GM23338 (cell line): ENCODE data around the gene TMEM62. TPM values are rescaled to one million over a fixed set of nuclear protein-coding genes. Genes with fewer than 3 reads are reported as not detected.

Experiments used
- ATAC-seq: fragments of 200-7000 bp; cut with Tn5 transposase; 3 replicates; pipeline ENCODE4 v1.9.1; 2020
- DNase-seq: peaks from one replicate; pipeline ENCODE4 v3.0.0-alpha.2; 2015; ENCODE audit warnings: low spot score
- H2AFZ ChIP-seq: fragments of 200-600 bp; sonication (generic); 2 replicates; pipeline ENCODE4 v1.8.0; 2016; ENCODE audit warnings: antibody characterized with exemption, mild to moderate bottlenecking, moderate library complexity
- H3F3A ChIP-seq: fragments of 200-600 bp; sonication (generic); replicated peaks from 2 replicates; pipeline ENCODE4 v1.8.0; 2017; ENCODE audit warnings: antibody characterized with exemption, mixed run types, low read depth
- H3K27ac ChIP-seq: fragments of 200-600 bp; sonication (generic); 2 replicates; pipeline ENCODE4 v1.6.1; 2016; ENCODE audit warnings: low read depth
- H3K27me3 ChIP-seq: fragments of 200-600 bp; sonication (generic); 2 replicates; pipeline ENCODE4 v1.8.0; 2016; ENCODE audit warnings: mild to moderate bottlenecking, mixed run types, moderate library complexity; ENCODE audit not compliant: insufficient read depth
- H3K36me3 ChIP-seq: fragments of 200-600 bp; sonication (generic); 2 replicates; pipeline ENCODE4 v1.8.0; 2016; ENCODE audit warnings: mild to moderate bottlenecking; ENCODE audit not compliant: insufficient read depth
- H3K4me1 ChIP-seq: fragments of 200-600 bp; sonication (generic); 2 replicates; pipeline ENCODE4 v1.8.0; 2016; ENCODE audit warnings: mild to moderate bottlenecking, moderate library complexity; ENCODE audit not compliant: insufficient read depth
- H3K4me2 ChIP-seq: fragments of 200-600 bp; sonication (generic); 2 replicates; pipeline ENCODE4 v1.7.1; 2017; ENCODE audit warnings: mixed run types
- H3K4me3 ChIP-seq: fragments of 200-600 bp; sonication (generic); 2 replicates; pipeline ENCODE4 v1.6.1; 2016; ENCODE audit warnings: mixed run types
- H3K79me2 ChIP-seq: fragments of 200-600 bp; sonication (generic); replicated peaks from 2 replicates; pipeline ENCODE4 v1.8.0; 2017; ENCODE audit warnings: mild to moderate bottlenecking; ENCODE audit not compliant: insufficient read depth
- H3K9me2 ChIP-seq: fragments of 200-600 bp; sonication (generic); 2 replicates; pipeline ENCODE4 v1.8.0; 2017; ENCODE audit not compliant: insufficient read depth
- H4K20me1 ChIP-seq: fragments of 200-600 bp; sonication (generic); replicated peaks from 2 replicates; pipeline ENCODE4 v1.8.0; 2017; ENCODE audit warnings: mild to moderate bottlenecking; ENCODE audit not compliant: insufficient read depth
- H3K27ac Mint-ChIP-seq: 2 replicates; pipeline ENCODE4 v1.8.0; 2020; ENCODE audit warnings: inconsistent platforms, mild to moderate bottlenecking, moderate library complexity, mixed read lengths
- H3K27me3 Mint-ChIP-seq: 3 replicates; pipeline ENCODE4 v1.8.0; 2022; ENCODE audit warnings: low read depth, mild to moderate bottlenecking, moderate library complexity, mixed read lengths, inconsistent platforms; ENCODE audit not compliant: insufficient read depth, poor library complexity
- H3K36me3 Mint-ChIP-seq: 3 replicates; pipeline ENCODE4 v1.8.0; 2021; ENCODE audit warnings: low read depth, mild to moderate bottlenecking, inconsistent platforms, moderate library complexity, mixed read lengths
- H3K4me1 Mint-ChIP-seq: 3 replicates; pipeline ENCODE4 v1.8.0; 2020; ENCODE audit warnings: mild to moderate bottlenecking, inconsistent platforms, mixed read lengths
- H3K4me3 Mint-ChIP-seq: 3 replicates; pipeline ENCODE4 v1.8.0; 2021; ENCODE audit warnings: moderate library complexity, mild to moderate bottlenecking, inconsistent platforms, mixed read lengths
- H3K9me3 Mint-ChIP-seq: 3 replicates; pipeline ENCODE4 v1.8.0; 2020; ENCODE audit warnings: moderate library complexity, mild to moderate bottlenecking, inconsistent platforms, mixed read lengths
- JUNB ChIP-seq: IDR thresholded peaks from one replicate; pipeline ENCODE4 v1.6.1; 2016; ENCODE audit warnings: antibody characterized with exemption; ENCODE audit not compliant: unreplicated experiment
- NANOG ChIP-seq: IDR thresholded peaks from 2 replicates; pipeline ENCODE4 v1.6.1; 2016; ENCODE audit warnings: antibody characterized with exemption, borderline replicate concordance
- STAT1 ChIP-seq: IDR thresholded peaks from one replicate; pipeline ENCODE4 v1.6.1; 2016; ENCODE audit warnings: antibody characterized with exemption; ENCODE audit not compliant: unreplicated experiment
- ZNF331 ChIP-seq: fragments of 250-450 bp; sonication (Bioruptor Pico); IDR thresholded peaks from 2 replicates; pipeline ENCODE4 v1.5.0; 2020; ENCODE audit warnings: low read depth, mild to moderate bottlenecking, moderate library complexity
- ZNF462 ChIP-seq: fragments of 250-450 bp; sonication (Bioruptor Pico); IDR thresholded peaks from 2 replicates; pipeline ENCODE4 v1.5.0; 2020; ENCODE audit warnings: mild to moderate bottlenecking, moderate library complexity
- polyA plus RNA-seq: library from polyadenylated mRNA; unstranded; fragments of >200 nt; fragmentation: Nextera tagmentation; extraction: Ambion mirVana; gene quantifications from 2 replicates; pipeline ENCODE4 v1.2.1, GENCODE V29; 2016
- total RNA-seq: library from RNA; depleted of rRNA; stranded (reverse); fragments of >200 nt; shearing (Covaris generic); gene quantifications from 2 replicates; pipeline ENCODE4 v1.2.3, GENCODE V29; 2014

TMEM62 gene
- total and polyA plus RNA-seq, 2 experiments from 2014 or later: 3.4 to 14.3 TPM

GRCh38 chr15:43094416-43095030 lies 38.9 kb upstream of the TMEM62 start (continued):
- no peak for TF ChIP-seq ZNF462
- TF ChIP-seq NANOG: no peak
- no peak for TF ChIP-seq STAT1
- TF ChIP-seq ZNF331 (CRISPR knock-in tag): no peak

- Histone ChIP-seq H2AFZ (no peak overlapping the region), H3K4me3 (no peak overlapping the region), H3K79me2 (peaks cover 82% of the 10 kb centered on the region), H3K4me2 (no peak overlapping the region), H3K36me3 (no peaks in the 10 kb centered on the region), H3K9me2 (no peaks in the 10 kb centered on the region), H4K20me1 (peaks cover 4% of the 10 kb centered on the region), H3F3A (no peaks in the 10 kb centered on the region), H3K4me1 (no peaks in the 10 kb centered on the region), H3K27ac (no peak overlapping the region), H3K27me3 (no peaks in the 10 kb centered on the region)
- ATAC-seq (no peak), DNase-seq (no peak)
- Mint-ChIP-seq H3K27me3 (peaks cover 3% of the 10 kb centered on the region), H3K27ac (0 out of 2 replicates have a peak overlapping the region, but pooled peaks have one; percentile 33), H3K36me3 (peaks cover 7% of the 10 kb centered on the region), H3K4me1 (no peaks in the 10 kb centered on the region), H3K9me3 (no peaks in the 10 kb centered on the region), H3K4me3 (no peak overlapping the region)
- TF ChIP-seq STAT1 (no peak), JUNB (no peak)
Measured at GRCh38 chr15:43095243-43095642, 38.1 kb upstream of the TMEM62 start.
